Neuronal stem cell (in vitro differentiated cells): ENCODE data around the gene SCLT1.

Source experiments
- DNase-seq: peaks from one replicate; pipeline ENCODE4 v3.0.0-alpha.2; 2013; ENCODE audit warnings: low spot score
- H2AFZ ChIP-seq: one replicate; pipeline ENCODE4 v1.6.1; 2013; ENCODE audit warnings: mild to moderate bottlenecking, low read length, inconsistent platforms
- H2AK5ac ChIP-seq: 2 replicates; pipeline ENCODE4 v1.6.1; 2013; ENCODE audit warnings: low read depth, mild to moderate bottlenecking, inconsistent platforms, low read length, moderate library complexity, mixed read lengths
- H2BK120ac ChIP-seq: 2 replicates; pipeline ENCODE4 v1.6.1; 2013; ENCODE audit warnings: low read depth, mild to moderate bottlenecking, inconsistent platforms, low read length, moderate library complexity, mixed read lengths
- H2BK12ac ChIP-seq: one replicate; pipeline ENCODE4 v1.6.1; 2013; ENCODE audit warnings: low read length, inconsistent platforms
- H2BK15ac ChIP-seq: 2 replicates; pipeline ENCODE4 v1.6.1; 2013; ENCODE audit warnings: mild to moderate bottlenecking, low read length, inconsistent platforms, mixed read lengths
- H2BK5ac ChIP-seq: one replicate; pipeline ENCODE4 v1.6.1; 2013; ENCODE audit warnings: inconsistent platforms, mild to moderate bottlenecking, low read length, moderate library complexity
- H3K14ac ChIP-seq: one replicate; pipeline ENCODE4 v1.6.1; 2013; ENCODE audit warnings: low read length, inconsistent platforms
- H3K18ac ChIP-seq: 2 replicates; pipeline ENCODE4 v1.6.1; 2013; ENCODE audit warnings: low read length, inconsistent platforms
- H3K23ac ChIP-seq: 2 replicates; pipeline ENCODE4 v1.6.1; 2013; ENCODE audit warnings: low read depth, mild to moderate bottlenecking, mixed read lengths, low read length, inconsistent platforms; ENCODE audit not compliant: poor library complexity
- H3K27ac ChIP-seq: replicated peaks from 3 replicates; pipeline ENCODE4 v1.5.1; 2013; ENCODE audit warnings: low read length, inconsistent platforms
- H3K27me3 ChIP-seq, 3 experiments: 2 replicates each; pipeline ENCODE4 v1.6.1; 2013; ENCODE audit warnings: low read length in 3 of 3, mild to moderate bottlenecking in 2 of 3, inconsistent platforms in 1 of 3, low read depth in 1 of 3, mixed read lengths in 1 of 3, moderate library complexity in 1 of 3; ENCODE audit not compliant: control insufficient read depth in 3 of 3, insufficient read depth in 3 of 3
- H3K36me3 ChIP-seq, 2 donors: replicated peaks in 1 of 2; 2 replicates each; pipeline ENCODE4 v1.6.1; 2013; ENCODE audit warnings: low read length in 2 of 2; ENCODE audit not compliant: control insufficient read depth in 2 of 2, insufficient read depth in 2 of 2
- H3K4ac ChIP-seq: 2 replicates; pipeline ENCODE4 v1.6.1; 2013; ENCODE audit warnings: inconsistent platforms, mild to moderate bottlenecking, low read length, moderate library complexity
- H3K4me1 ChIP-seq, 2 donors: 1 replicate in 1 of 2; 2 replicates in 1 of 2; pipeline ENCODE4 v1.6.1; 2013; ENCODE audit warnings: low read length in 2 of 2, low read depth in 1 of 2; ENCODE audit not compliant: control insufficient read depth in 2 of 2, insufficient read depth in 1 of 2
- H3K4me2 ChIP-seq: one replicate; pipeline ENCODE4 v1.6.1; 2013; ENCODE audit warnings: mild to moderate bottlenecking, low read length, inconsistent platforms; ENCODE audit not compliant: insufficient read depth, poor library complexity, severe bottlenecking
- H3K4me3 ChIP-seq, 2 donors: 2 replicates each; pipeline ENCODE4 v1.5.1; 2013; ENCODE audit warnings: low read length in 2 of 2, mild to moderate bottlenecking in 2 of 2, inconsistent platforms in 1 of 2, moderate library complexity in 1 of 2
- H3K79me1 ChIP-seq: one replicate; pipeline ENCODE4 v1.6.1; 2013; ENCODE audit warnings: low read depth, mild to moderate bottlenecking, inconsistent platforms, low read length, moderate library complexity
- H3K9ac ChIP-seq: one replicate; pipeline ENCODE4 v1.6.1; 2013; ENCODE audit warnings: mild to moderate bottlenecking, low read depth, low read length, inconsistent platforms; ENCODE audit not compliant: poor library complexity
- H3K9me3 ChIP-seq, 2 donors: replicated peaks in 1 of 2; 2 replicates each; pipeline versions ENCODE3 to v1.6.1; 2013; ENCODE audit warnings: low read length in 2 of 2, mild to moderate bottlenecking in 2 of 2, inconsistent platforms in 1 of 2, low read depth in 1 of 2, mixed read lengths in 1 of 2, moderate library complexity in 1 of 2; ENCODE audit not compliant: control insufficient read depth in 2 of 2, insufficient read depth in 1 of 2
- H4K8ac ChIP-seq: one replicate; pipeline ENCODE4 v1.6.1; 2013; ENCODE audit warnings: low read depth, mild to moderate bottlenecking, inconsistent platforms, low read length, moderate library complexity
- H4K91ac ChIP-seq: one replicate; pipeline ENCODE4 v1.6.1; 2013; ENCODE audit warnings: low read length, low read depth, mild to moderate bottlenecking, inconsistent platforms; ENCODE audit not compliant: poor library complexity
- WGBS, 2 donors: extraction: QIAGEN DNeasy Blood & Tissue Kit; methylation state at CpG; one replicate each; pipeline ENCODE4 v1.1.7; 2013; ENCODE audit warnings: missing lambda C conversion rate in 2 of 2, mixed read lengths in 1 of 2; ENCODE audit not compliant: insufficient read length in 2 of 2, insufficient replicate concordance in 1 of 2; ENCODE audit errors: extremely low coverage in 2 of 2; 5-methylcytosine and 5-hydroxymethylcytosine counted together

Gene SCLT1

GRCh38 chr4:128916832-128917231 is 176.5 kb downstream of the SCLT1 start:
- no peak overlapping the region for H4K91ac ChIP-seq
- H2BK120ac ChIP-seq, result no peak overlapping the region
- no peak overlapping the region for H2AK5ac ChIP-seq
- WGBS, 2 donors, result no CpG with 5 or more reads among the region's 6 CpGs
- H3K27me3 ChIP-seq, result no peaks in the 10 kb centered on the region
- H2BK5ac ChIP-seq, result no peak overlapping the region
- no peak overlapping the region for H2BK15ac ChIP-seq
- peaks cover 0 to 4% of the 10 kb centered on the region in 2 donors for H3K9me3 ChIP-seq
- no peak overlapping the region for H3K27ac ChIP-seq
- H3K18ac ChIP-seq, result no peak overlapping the region
- peaks cover 0 to 3% of the 10 kb centered on the region in 2 donors for H3K4me1 ChIP-seq
- H2AFZ ChIP-seq, result no peak overlapping the region
- H2BK12ac ChIP-seq, result no peak overlapping the region
- H4K8ac ChIP-seq, result no peak overlapping the region
- no peak overlapping the region for H3K4me2 ChIP-seq
- H3K23ac ChIP-seq, result no peak overlapping the region
- no peaks in the 10 kb centered on the region for H3K79me1 ChIP-seq
- H3K14ac ChIP-seq, result no peak overlapping the region
- H3K4me3 ChIP-seq, result no peak overlapping the region
- no peaks in the 10 kb centered on the region for H3K36me3 ChIP-seq
- H3K9ac ChIP-seq, result peak overlapping the region; percentile 24
- DNase-seq, result no peak
- H3K4ac ChIP-seq, result no peak overlapping the region

GRCh38 chr4:128915544-128915943 is 177.8 kb downstream of the SCLT1 start:
- Histone ChIP-seq H3K4ac (no peak overlapping the region), H3K18ac (no peak overlapping the region), H3K27me3 (no peaks in the 10 kb centered on the region), H3K4me1 (peaks cover 0 to 3% of the 10 kb centered on the region in 2 donors), H3K14ac (no peak overlapping the region), H2AK5ac (no peak overlapping the region), H3K4me3 (no peak overlapping the region), H2AFZ (no peak overlapping the region), H3K36me3 (no peaks in the 10 kb centered on the region), H2BK5ac (no peak overlapping the region), H3K23ac (no peak overlapping the region), H3K4me2 (no peak overlapping the region), H3K9me3 (no peaks in the 10 kb centered on the region), H3K9ac (no peak overlapping the region), H2BK120ac (no peak overlapping the region), H4K8ac (no peak overlapping the region), H3K79me1 (no peaks in the 10 kb centered on the region), H4K91ac (no peak overlapping the region), H2BK12ac (no peak overlapping the region), H2BK15ac (no peak overlapping the region), H3K27ac (no peak overlapping the region)
- no peak for DNase-seq

- WGBS, 2 donors, result no CpG with 5 or more reads among the region's 1 CpG
- no peak overlapping the region for H3K23ac ChIP-seq
Observed at GRCh38 chr4:128913228-128913627, 180.1 kb downstream of the SCLT1 start.

GRCh38 chr4:128908735-128909134 is 184.6 kb downstream of the SCLT1 start:
- Histone ChIP-seq H3K27me3 (no peaks in the 10 kb centered on the region), H3K9ac (no peak overlapping the region), H2BK12ac (no peak overlapping the region), H3K4me2 (no peak overlapping the region), H4K91ac (no peak overlapping the region), H3K4ac (no peak overlapping the region), H3K79me1 (no peaks in the 10 kb centered on the region), H2BK5ac (no peak overlapping the region), H3K4me1 (peaks cover 0 to 8% of the 10 kb centered on the region in 2 donors), H3K4me3 (no peak overlapping the region), H2AFZ (no peak overlapping the region), H3K9me3 (no peaks in the 10 kb centered on the region), H3K18ac (no peak overlapping the region), H3K23ac (no peak overlapping the region), H3K27ac (no peak overlapping the region), H2BK15ac (no peak overlapping the region), H2BK120ac (no peak overlapping the region), H2AK5ac (no peak overlapping the region), H3K14ac (no peak overlapping the region), H4K8ac (no peak overlapping the region), H3K36me3 (no peaks in the 10 kb centered on the region)
- DNase-seq, result no peak
- WGBS, 2 donors, result no CpG with 5 or more reads among the region's 5 CpGs

More at GRCh38 chr4:128913228-128913627, 180.1 kb downstream of the SCLT1 start:
- Histone ChIP-seq H3K79me1 (no peaks in the 10 kb centered on the region), H3K4me3 (no peak overlapping the region), H3K14ac (no peak overlapping the region), H3K4me2 (no peak overlapping the region), H3K9ac (no peak overlapping the region), H4K8ac (no peak overlapping the region), H3K18ac (no peak overlapping the region), H2BK5ac (no peak overlapping the region), H4K91ac (no peak overlapping the region), H2AFZ (no peak overlapping the region), H3K4me1 (peaks cover 0 to 3% of the 10 kb centered on the region in 2 donors), H2BK120ac (no peak overlapping the region), H3K27ac (no peak overlapping the region), H2BK15ac (no peak overlapping the region), H3K27me3 (no peaks in the 10 kb centered on the region), H3K4ac (no peak overlapping the region), H2BK12ac (no peak overlapping the region), H3K36me3 (no peaks in the 10 kb centered on the region), H3K9me3 (no peaks in the 10 kb centered on the region), H2AK5ac (no peak overlapping the region)
- DNase-seq, result no peak
